Heart right ventricle (tissue), 16 donors: Measurements from ENCODE around the gene FHIT. TPM values are rescaled to one million over a fixed set of nuclear protein-coding genes. Genes with fewer than 3 reads are reported as not detected.

ENCODE experiments used
- ATAC-seq, 8 donors: fragments of 200-7000 bp; cut with Tn5 transposase; one replicate each; pipeline ENCODE4 v1.9.1; 2020; ENCODE audit warnings: mild to moderate bottlenecking in 8 of 8, moderate library complexity in 8 of 8, moderate number of reproducible peaks in 1 of 8
- DNase-seq, 2 donors: peaks; one replicate each; pipeline ENCODE4 v3.0.0-alpha.2; 2020
- H3K27ac ChIP-seq, 10 donors: fragments of 200-600 bp; sonication (generic) in 2 of 10; one replicate each; pipeline versions ENCODE4 v1.5.0 to v1.8.0; 2020 to 2022; ENCODE audit warnings: mild to moderate bottlenecking in 3 of 10
- H3K27me3 ChIP-seq, 7 donors: fragments of 200-600 bp; one replicate each; pipeline ENCODE4 v1.8.0; 2021 to 2022; ENCODE audit warnings: mild to moderate bottlenecking in 2 of 7
- H3K36me3 ChIP-seq, 9 donors: fragments of 200-600 bp; sonication (generic) in 1 of 9; one replicate each; pipeline versions ENCODE4 v1.5.0 to v1.8.0; 2020 to 2022; ENCODE audit warnings: mild to moderate bottlenecking in 2 of 9
- H3K4me1 ChIP-seq, 9 donors: fragments of 200-600 bp; sonication (generic) in 1 of 9; one replicate each; pipeline versions ENCODE4 v1.5.0 to v1.8.0; 2020 to 2022; ENCODE audit warnings: mild to moderate bottlenecking in 4 of 9
- H3K4me3 ChIP-seq, 10 donors: fragments of 200-600 bp; sonication (generic) in 2 of 10; one replicate each; pipeline versions ENCODE4 v1.5.0 to v1.8.0; 2020 to 2022; ENCODE audit warnings: mild to moderate bottlenecking in 7 of 10, moderate library complexity in 2 of 10
- H3K9me3 ChIP-seq, 11 donors: fragments of 200-600 bp in 10 of 11; sonication (generic) in 2 of 11; one replicate each; pipeline versions ENCODE4 v1.5.0 to v1.8.0; 2013 to 2022; ENCODE audit warnings: mild to moderate bottlenecking in 2 of 11, control low read depth in 1 of 11, moderate library complexity in 1 of 11
- CTCF ChIP-seq, 9 donors: fragments of 200-600 bp; sonication (generic) in 2 of 9; IDR thresholded peaks; one replicate each; pipeline versions ENCODE4 v1.5.0 to v1.8.0; 2021 to 2022; ENCODE audit warnings: antibody characterized with exemption in 9 of 9, mild to moderate bottlenecking in 5 of 9, moderate library complexity in 1 of 9
- WGBS, 2 donors: extraction: QIAGEN DNeasy Blood & Tissue Kit; methylation state at CpG; one replicate each; pipeline ENCODE4 v1.1.7; 2013; ENCODE audit warnings: inconsistent platforms in 1 of 2; 5-methylcytosine and 5-hydroxymethylcytosine counted together
- intact Hi-C, 10 donors: fragments of 100-400 bp; cut with DNase I; formaldehyde crosslinking; loops; one replicate each; pipeline versions ENCODE4 v1.11.1 to v1.14.2; 2022
- polyA plus RNA-seq, 2 donors: library from polyadenylated mRNA; stranded (reverse); fragments of 200-250 nt; gene quantifications; one replicate each; pipeline ENCODE4 v1.2.3, GENCODE V29; 2013
- total RNA-seq, 10 donors: library from RNA; stranded (reverse); fragmentation: NEBNext Ultra II Directional in 3 of 10; extraction: Animal tissue kit (Norgen Biotek cat#: 25700) in 3 of 10; gene quantifications; one replicate each; pipeline versions ENCODE4 v1.2.1 to v1.2.4, GENCODE V29; 2021 to 2023
- donor health status: Arrhythmogenic right ventricular cardiomyopathy.
- donor health status: ischemic (EF 13 %, LVEDD 7.1; RV severe dilation, severe dysfunction).
- donor health status: healthy with polysubstance abuse.
- donor health status: DM: no; HTN: yes; CAD: no.
- donor health status: DM: no; HTN: no; CAD: no.
- donor health status: ischemic (EF 25% LVEDD 6.9; RV normal size, moderate dysfunction).
- donor health status: ischemic (EF 25% LVEDD 5.7; RV mildly dilated, moderate dysfunction).
- donor health status: healthy.
- donor health status: DM: yes; HTN: yes; CAD: no.
- donor health status: Ischemic cardiomyopathy.
- donor health status: ischemic (EF 35%, LVEDD 5.7; RV mildly dilated, moderate dysfunction).
- donor health status: nonischemic (EF 11% LVEDD 7.7; RV severe dilation, severe dysfunction).
- donor health status: DM: yes; HTN: yes; CAD: no.
- donor health status: PGD.
- donor health status: ischemic (EF 29% LVEDD 5.4; RV normal size, mild dysfunction).
- donor health status: nonischemic (EF 23%, LVEDD 6.1; RV moderate dilation, normal function).

Gene FHIT
- total and polyA plus RNA-seq, 12 donors = 4.7 to 25.5 (median 18.3) TPM

- Histone ChIP-seq H3K9me3 (peaks cover 0 to 16% (median 0%) of the 10 kb centered on the region in 11 donors), H3K27ac (no peak overlapping the region), H3K4me3 (no peak overlapping the region), H3K36me3 (no peaks in the 10 kb centered on the region), H3K4me1 (no peaks in the 10 kb centered on the region), H3K27me3 (no peaks in the 10 kb centered on the region)
- intact Hi-C loops = no loop called here
- DNase-seq (no peak), ATAC-seq (no peak)
- 84 to 90% methylated on average over 7 of the region's 7 CpGs for WGBS, 2 donors
- TF ChIP-seq CTCF (IDR thresholded peaks at IDR 0.05) = no peak
These were observed 134.0 kb downstream of the FHIT start for GRCh38 chr3:61117045-61117898.

GRCh38 chr3:61114316-61114953, 136.8 kb downstream of the FHIT start:
- Histone ChIP-seq H3K36me3 (no peaks in the 10 kb centered on the region), H3K4me1 (no peaks in the 10 kb centered on the region), H3K27ac (no peak overlapping the region), H3K9me3 (no peaks in the 10 kb centered on the region), H3K27me3 (no peaks in the 10 kb centered on the region), H3K4me3 (no peak overlapping the region)
- ATAC-seq = no peak
- no peak for TF ChIP-seq CTCF (IDR thresholded peaks at IDR 0.05)
- 68 to 82% methylated on average over 4 of the region's 4 CpGs for WGBS, 2 donors
- no peak for DNase-seq
- intact Hi-C loops = no loop called here

GRCh38 chr3:61111825-61112224, 139.4 kb downstream of the FHIT start:
- WGBS, 2 donors = 96 to 98% methylated on average over 4 of the region's 4 CpGs
- H3K27ac ChIP-seq = no peak overlapping the region
- no peaks in the 10 kb centered on the region for H3K4me1 ChIP-seq
- no peaks in the 10 kb centered on the region for H3K9me3 ChIP-seq
- H3K36me3 ChIP-seq = no peaks in the 10 kb centered on the region
- no peak overlapping the region for H3K4me3 ChIP-seq
- ATAC-seq (no peak), DNase-seq (no peak)
- H3K27me3 ChIP-seq = no peaks in the 10 kb centered on the region
- intact Hi-C loops = no loop called here
- TF ChIP-seq CTCF (IDR thresholded peaks at IDR 0.05) = no peak

- Histone ChIP-seq H3K4me3 (no peak overlapping the region), H3K4me1 (no peaks in the 10 kb centered on the region), H3K27me3 (no peaks in the 10 kb centered on the region), H3K9me3 (no peaks in the 10 kb centered on the region), H3K36me3 (no peaks in the 10 kb centered on the region), H3K27ac (no peak overlapping the region)
- intact Hi-C loops = no loop called here
- DNase-seq (no peak), ATAC-seq (no peak)
- no peak for TF ChIP-seq CTCF (IDR thresholded peaks at IDR 0.05)
- 95% methylated on average over 2 of the region's 2 CpGs for WGBS, 2 donors
These were observed 140.7 kb downstream of the FHIT start for GRCh38 chr3:61110576-61110975.
